ENCODE results near the gene NSD2. TPM values are rescaled to one million over a fixed set of nuclear protein-coding genes. Genes with fewer than 3 reads are reported as not detected.
"Not testable (repeated sequence)": the region's sequence is repeated elsewhere in the genome, so short reads cannot be mapped to it uniquely, and the experiment has no call there.

Gene NSD2
- 69.9 and 77.4 TPM in 2 replicates for total RNA-seq (2014; rRNA removed)
- polyA plus RNA-seq (2012) = 41.6 TPM

GRCh38 chr4:1870578-1871443 is at the start of gene NSD2:
NSD2 (plus strand) TSS chr4:1871393; CDS start chr4:1900655, 29,262 bp downstream.
- DNase-seq (ENCODE audit: low read depth) = peak; percentile 85

- DNase-seq (ENCODE audit: low read depth) = no peak
Observed at GRCh38 chr4:1821679-1822567, 49.3 kb upstream of the NSD2 start.

GRCh38 chr4:1822568-1823544 is 48.3 kb upstream of the NSD2 start:
- no peak for DNase-seq (ENCODE audit: low read depth)

- DNase-seq (ENCODE audit: low read depth) = no peak
Observed at GRCh38 chr4:1823545-1823932, 47.7 kb upstream of the NSD2 start.

- DNase-seq (ENCODE audit: low read depth) = no peak
Observed at GRCh38 chr4:1824746-1825145, 46.4 kb upstream of the NSD2 start.

GRCh38 chr4:1825326-1825725 is 45.9 kb upstream of the NSD2 start:
- no peak for DNase-seq (ENCODE audit: low read depth)

GRCh38 chr4:1826531-1827350 is 44.5 kb upstream of the NSD2 start:
- no peak for DNase-seq (ENCODE audit: low read depth)

GRCh38 chr4:1830234-1830633 is 41.0 kb upstream of the NSD2 start:
- DNase-seq (ENCODE audit: low read depth) = no peak

- no peak for DNase-seq (ENCODE audit: low read depth)
Observed at GRCh38 chr4:1830642-1831228, 40.5 kb upstream of the NSD2 start.

- DNase-seq (ENCODE audit: low read depth) = no peak
Observed at GRCh38 chr4:1831331-1831730, 39.9 kb upstream of the NSD2 start.

- no peak for DNase-seq (ENCODE audit: low read depth)
Observed at GRCh38 chr4:1832690-1833089, 38.5 kb upstream of the NSD2 start.

- no peak for DNase-seq (ENCODE audit: low read depth)
Observed at GRCh38 chr4:1833307-1834046, 37.7 kb upstream of the NSD2 start.

GRCh38 chr4:1834047-1834775 is 37.0 kb upstream of the NSD2 start:
- DNase-seq (ENCODE audit: low read depth) = no peak

- DNase-seq (ENCODE audit: low read depth) = not testable (repeated sequence)
Observed at GRCh38 chr4:1835836-1836235, 35.4 kb upstream of the NSD2 start.

GRCh38 chr4:1836650-1837049 is 34.5 kb upstream of the NSD2 start:
- no peak for DNase-seq (ENCODE audit: low read depth)

- no peak for DNase-seq (ENCODE audit: low read depth)
Observed at GRCh38 chr4:1837069-1837468, 34.1 kb upstream of the NSD2 start.

- DNase-seq (ENCODE audit: low read depth) = no peak
Observed at GRCh38 chr4:1839282-1839681, 31.9 kb upstream of the NSD2 start.

- DNase-seq (ENCODE audit: low read depth) = no peak
Observed at GRCh38 chr4:1841201-1841886, 29.8 kb upstream of the NSD2 start.

Measured in LHCN-M2 (cell line).